ENCODE results near the gene GPHB5. TPM values are rescaled to one million over a fixed set of nuclear protein-coding genes. Genes with fewer than 3 reads are reported as not detected.

GPHB5 gene
- total RNA-seq, 1 experiment from 2014 or later: not detected

GRCh38 chr14:63292805-63293204, 25.9 kb downstream of the GPHB5 start:
- no peaks in the 10 kb centered on the region for H3K36me3 ChIP-seq (ENCODE audit: control insufficient read depth in 1 of 2, insufficient read depth in 2 of 2, low read length in 2 of 2)
- POLR2A ChIA-PET: no interaction called here

More at GRCh38 chr14:63292805-63293204, 25.9 kb downstream of the GPHB5 start:
- intact Hi-C loops (cut with micrococcal nuclease): no loop called here
- Histone ChIP-seq H2AFZ (ENCODE audit: low read depth, low read length, poor library complexity, severe bottlenecking) (no peak overlapping the region), H3K9me3 (ENCODE audit: control insufficient read depth in 1 of 2, insufficient read depth in 1 of 2, low read depth in 1 of 2, low read length in 2 of 2) (no peaks in the 10 kb centered on the region), H3K4me3 (replicated peaks in 1 of 2; ENCODE audit: low read depth in 1 of 2, low read length in 2 of 2) (no peak overlapping the region), H3K4me2 (ENCODE audit: low read length) (no peak overlapping the region), H3K27me3 (ENCODE audit: insufficient read depth, low read length) (peaks cover 59% of the 10 kb centered on the region), H3K4me1 (ENCODE audit: control insufficient read depth in 1 of 2, insufficient read depth in 2 of 2, low read length in 2 of 2) (no peaks in the 10 kb centered on the region), H4K20me1 (ENCODE audit: insufficient read depth) (no peaks in the 10 kb centered on the region), H3K27ac (ENCODE audit: low read depth, low read length) (no peak overlapping the region), H3K79me2 (ENCODE audit: insufficient read depth, low read length) (no peaks in the 10 kb centered on the region), H3K9me2 (ENCODE audit: insufficient read depth) (no peaks in the 10 kb centered on the region), H3K9ac (ENCODE audit: low read length) (no peak overlapping the region)
- DNase-seq (ENCODE audit: low read depth, low spot score) (no peak), ATAC-seq (no peak)
- ChIA-PET RAD21 (ENCODE audit: low non-redundant PET in 1 of 2, low total read pairs in 2 of 2, uncharacterized antibody in 2 of 2, unreplicated experiment in 2 of 2) (no interaction called here), CTCF (no interaction called here)
- TF ChIP-seq CEBPB (IDR thresholded peaks at IDR 0.05; ENCODE audit: low read depth): no peak
- no peak for TF ChIP-seq REST (IDR thresholded peaks at IDR 0.05; ENCODE audit: low read depth)
- BruUV-seq (replicated peaks): no TSS peak
